Neural cell (in vitro differentiated cells): ENCODE data around the gene FOXO3. TPM values are rescaled to one million over a fixed set of nuclear protein-coding genes. Genes with fewer than 3 reads are reported as not detected.

Source experiments
- H2AFZ ChIP-seq: fragments of 200-600, 300-800 bp; sonication (generic), shearing (Covaris generic); 2 replicates; pipeline ENCODE4 v1.6.0; 2014; ENCODE audit warnings: low read depth, mild to moderate bottlenecking, antibody characterized with exemption, low read length, moderate library complexity
- H3F3A ChIP-seq: fragments of 200-600 bp; shearing (Covaris generic); 2 replicates; pipeline ENCODE4 v1.6.1; 2016; ENCODE audit warnings: mild to moderate bottlenecking, moderate library complexity, mixed read lengths, antibody characterized with exemption, low read length; ENCODE audit not compliant: insufficient read depth, poor library complexity, severe bottlenecking
- H3K27ac ChIP-seq: fragments of 200-600, 300-800 bp; sonication (generic), shearing (Covaris generic); 2 replicates; pipeline ENCODE4 v1.5.1; 2014; ENCODE audit warnings: mild to moderate bottlenecking, low read length, moderate library complexity
- H3K27me3 ChIP-seq: fragments of 300-800, 200-600 bp; sonication (generic), shearing (Covaris generic); 2 replicates; pipeline ENCODE4 v1.6.0; 2014; ENCODE audit warnings: mild to moderate bottlenecking, low read depth, low read length, moderate library complexity; ENCODE audit not compliant: insufficient read depth
- H3K36me3 ChIP-seq: fragments of 300-800, 200-600 bp; sonication (generic), shearing (Covaris generic); 2 replicates; pipeline ENCODE4 v1.5.1; 2014; ENCODE audit warnings: mild to moderate bottlenecking, antibody characterized with exemption, low read length, moderate library complexity; ENCODE audit not compliant: insufficient read depth
- H3K4me2 ChIP-seq: fragments of 300-800, 200-600 bp; sonication (generic), shearing (Covaris generic); 2 replicates; pipeline ENCODE4 v1.6.0; 2014; ENCODE audit warnings: mild to moderate bottlenecking, low read length
- H3K4me3 ChIP-seq: fragments of 300-800, 200-600 bp; sonication (generic), shearing (Covaris generic); 2 replicates; pipeline ENCODE4 v1.5.1; 2014; ENCODE audit warnings: mild to moderate bottlenecking, low read length, moderate library complexity
- H3K79me2 ChIP-seq: fragments of 200-600 bp; shearing (Covaris generic); replicated peaks from 2 replicates; pipeline ENCODE4 v1.6.0; 2014; ENCODE audit warnings: mild to moderate bottlenecking, low read length, moderate library complexity; ENCODE audit not compliant: insufficient read depth
- H3K9ac ChIP-seq: fragments of 300-800, 200-600 bp; sonication (generic), shearing (Covaris generic); 2 replicates; pipeline ENCODE4 v1.6.1; 2016; ENCODE audit warnings: mild to moderate bottlenecking, low read length, mixed read lengths
- H3K9me2 ChIP-seq: fragments of 200-600 bp; shearing (Covaris generic); 2 replicates; pipeline ENCODE4 v1.6.1; 2016; ENCODE audit warnings: mild to moderate bottlenecking, low read length, mixed read lengths; ENCODE audit not compliant: insufficient read depth
- H3K9me3 ChIP-seq: fragments of 200-600, 300-800 bp; sonication (generic), shearing (Covaris generic); 2 replicates; pipeline ENCODE4 v1.6.1; 2016; ENCODE audit warnings: mild to moderate bottlenecking, mixed run types, low read length, moderate library complexity, mixed read lengths
- H4K20me1 ChIP-seq: fragments of 200-600 bp; shearing (Covaris generic); 2 replicates; pipeline ENCODE4 v1.6.1; 2016; ENCODE audit warnings: mild to moderate bottlenecking, mixed run types; ENCODE audit not compliant: insufficient read depth
- CTCF ChIP-seq: fragments of 450-650 bp; IDR thresholded peaks from 2 replicates; pipeline ENCODE4 v1.5.1; 2014; ENCODE audit warnings: antibody characterized with exemption, mild to moderate bottlenecking, moderate library complexity; ENCODE audit not compliant: poor library complexity, severe bottlenecking
- EP300 ChIP-seq: fragments of 450-650 bp; conservative IDR thresholded peaks from 2 replicates; pipeline ENCODE4 v1.6.1; 2014; ENCODE audit warnings: antibody characterized with exemption, mild to moderate bottlenecking, moderate library complexity; ENCODE audit not compliant: poor library complexity, severe bottlenecking
- EZH2 ChIP-seq: fragments of 200-600, 300-800 bp; shearing (Covaris generic), sonication (generic); IDR thresholded peaks from 2 replicates; pipeline ENCODE4 v1.6.1; 2014; ENCODE audit warnings: antibody characterized with exemption, low read length, borderline replicate concordance, mild to moderate bottlenecking; ENCODE audit not compliant: insufficient read depth, poor library complexity, severe bottlenecking
- MXI1 ChIP-seq: fragments of 450-650 bp; conservative IDR thresholded peaks from 2 replicates; pipeline ENCODE4 v1.6.1; 2014; ENCODE audit warnings: antibody characterized with exemption, mild to moderate bottlenecking; ENCODE audit not compliant: poor library complexity, severe bottlenecking
- POLR2AphosphoS5 ChIP-seq: IDR thresholded peaks from 2 replicates; pipeline ENCODE4 v1.6.1; 2012
- RAD21 ChIP-seq: fragments of 450-650 bp; conservative IDR thresholded peaks from 2 replicates; pipeline ENCODE4 v1.6.1; 2014; ENCODE audit warnings: antibody characterized with exemption, mild to moderate bottlenecking, moderate library complexity
- REST ChIP-seq: IDR thresholded peaks from 2 replicates; pipeline ENCODE4 v1.6.1; 2012; ENCODE audit warnings: borderline replicate concordance
- SMC3 ChIP-seq: fragments of 450-650 bp; conservative IDR thresholded peaks from 2 replicates; pipeline ENCODE4 v1.6.1; 2014; ENCODE audit warnings: antibody characterized with exemption, mild to moderate bottlenecking, moderate library complexity; ENCODE audit not compliant: poor library complexity
- TAF1 ChIP-seq: IDR thresholded peaks from 2 replicates; pipeline ENCODE4 v1.6.1; 2012; ENCODE audit warnings: low read depth
- polyA plus RNA-seq: library from polyadenylated mRNA; depleted of rRNA; stranded (reverse); fragments of >200 nt; gene quantifications from 2 replicates; pipeline ENCODE4 v1.2.3, GENCODE V29; 2014

Gene FOXO3
- polyA plus RNA-seq, 1 donor from 2014 or later = 21.3 TPM

- no peaks in the 10 kb centered on the region for H4K20me1 ChIP-seq
- no peaks in the 10 kb centered on the region for H3K27me3 ChIP-seq
- no peak overlapping the region for H3K9ac ChIP-seq
- no peak overlapping the region for H3K27ac ChIP-seq
- H3K79me2 ChIP-seq = no peaks in the 10 kb centered on the region
- no peaks in the 10 kb centered on the region for H3F3A ChIP-seq
- no peak overlapping the region for H3K4me3 ChIP-seq
- no peak overlapping the region for H2AFZ ChIP-seq
- TF ChIP-seq EZH2 (no peak), RAD21 (no peak), CTCF (no peak), MXI1 (no peak), TAF1 (no peak), SMC3 (no peak), EP300 (no peak), POLR2AphosphoS5 (no peak)
- no peaks in the 10 kb centered on the region for H3K36me3 ChIP-seq
- no peaks in the 10 kb centered on the region for H3K9me3 ChIP-seq
- no peaks in the 10 kb centered on the region for H3K9me2 ChIP-seq
- H3K4me2 ChIP-seq = no peak overlapping the region
These were observed 58.9 kb downstream of the FOXO3 start for GRCh38 chr6:108619431-108620197.

- no peak for TF ChIP-seq RAD21
- TF ChIP-seq SMC3 = no peak
- no peak for TF ChIP-seq CTCF
- no peak for TF ChIP-seq MXI1
- no peak for TF ChIP-seq EP300
- no peak for TF ChIP-seq POLR2AphosphoS5
- TF ChIP-seq REST = no peak
- TF ChIP-seq EZH2 = no peak
- no peak for TF ChIP-seq TAF1
- no peak overlapping the region for H3K4me3 ChIP-seq
- H3K9me2 ChIP-seq = no peaks in the 10 kb centered on the region
- no peaks in the 10 kb centered on the region for H3K27me3 ChIP-seq
- no peaks in the 10 kb centered on the region for H3F3A ChIP-seq
- H3K27ac ChIP-seq = no peak overlapping the region
- H3K9ac ChIP-seq = no peak overlapping the region
- H2AFZ ChIP-seq = no peak overlapping the region
- no peaks in the 10 kb centered on the region for H4K20me1 ChIP-seq
- no peaks in the 10 kb centered on the region for H3K9me3 ChIP-seq
- no peak overlapping the region for H3K4me2 ChIP-seq
- H3K36me3 ChIP-seq = no peaks in the 10 kb centered on the region
- H3K79me2 ChIP-seq = no peaks in the 10 kb centered on the region
These were observed 60.4 kb downstream of the FOXO3 start for GRCh38 chr6:108621117-108621516.
